GM19025 (cell line): ENCODE data around the gene EHD4.

Experiments used
- ATAC-seq: cut with Tn5 transposase; IDR thresholded peaks from one replicate; pipeline ENCODE4 v1.9.1; 2021; ENCODE audit warnings: mild to moderate bottlenecking, low read depth, moderate library complexity; ENCODE audit not compliant: unreplicated experiment

EHD4 gene

DNA sequence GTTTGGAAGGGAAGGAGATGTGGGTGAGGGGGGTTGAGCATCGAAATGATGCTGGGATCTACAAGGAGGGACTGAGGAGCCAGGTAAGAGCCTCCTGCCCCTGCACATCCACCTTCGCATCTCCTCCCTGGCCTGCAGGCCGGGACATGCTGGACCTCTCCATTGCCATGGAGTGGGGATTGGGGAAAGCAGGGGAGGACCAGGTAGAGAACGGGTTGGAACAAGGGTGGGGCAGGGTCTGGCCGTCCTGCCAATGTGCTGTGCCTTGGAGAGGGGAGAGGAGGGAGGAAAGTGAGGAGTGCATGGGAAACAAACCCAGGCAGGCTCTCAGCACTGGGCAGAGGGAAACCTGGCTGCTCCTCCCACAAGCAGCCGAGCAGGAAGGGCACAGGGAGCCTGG lies 123.2 kb downstream of the EHD4 start:
- ATAC-seq, result no peak

DNA sequence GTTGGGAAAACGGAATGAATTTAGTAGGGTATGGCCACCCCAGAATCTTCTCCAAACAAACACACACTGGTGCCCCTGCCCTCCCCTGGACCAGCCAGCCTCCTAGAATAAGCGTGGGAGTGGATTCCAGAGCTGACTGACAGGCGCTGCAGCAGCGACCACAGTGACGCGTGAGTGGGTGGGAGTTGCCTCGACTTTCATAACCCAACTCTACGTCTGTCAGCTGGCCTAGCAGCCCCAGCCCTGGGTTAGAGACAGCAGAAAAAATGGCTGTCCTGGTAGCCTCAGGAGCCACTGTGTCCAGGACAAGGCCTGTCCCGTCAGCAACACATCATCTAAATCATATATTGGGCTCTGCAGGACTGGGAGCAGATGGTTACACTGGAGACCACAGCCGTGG lies 123.7 kb downstream of the EHD4 start:
- ATAC-seq, result no peak

DNA sequence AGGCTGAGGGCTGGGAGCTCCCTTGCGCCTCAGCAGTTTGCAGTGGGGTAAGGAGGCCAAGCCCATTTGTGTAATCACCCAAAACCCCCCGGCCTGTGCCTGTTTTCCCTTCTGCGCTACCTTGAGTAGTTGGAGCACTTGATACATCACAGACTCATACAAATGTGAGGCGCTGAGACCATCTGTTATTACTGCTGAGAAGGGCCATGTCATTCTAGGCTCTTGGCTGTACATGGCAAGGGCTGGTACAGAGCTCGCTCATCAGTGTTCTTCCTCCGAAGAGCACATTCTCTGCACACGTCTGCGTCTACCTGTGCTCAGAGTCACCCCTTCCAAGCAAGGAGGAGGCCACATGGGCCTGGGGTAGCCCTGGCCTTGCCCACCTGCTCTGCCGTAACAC lies 124.4 kb downstream of the EHD4 start:
- no peak for ATAC-seq

DNA sequence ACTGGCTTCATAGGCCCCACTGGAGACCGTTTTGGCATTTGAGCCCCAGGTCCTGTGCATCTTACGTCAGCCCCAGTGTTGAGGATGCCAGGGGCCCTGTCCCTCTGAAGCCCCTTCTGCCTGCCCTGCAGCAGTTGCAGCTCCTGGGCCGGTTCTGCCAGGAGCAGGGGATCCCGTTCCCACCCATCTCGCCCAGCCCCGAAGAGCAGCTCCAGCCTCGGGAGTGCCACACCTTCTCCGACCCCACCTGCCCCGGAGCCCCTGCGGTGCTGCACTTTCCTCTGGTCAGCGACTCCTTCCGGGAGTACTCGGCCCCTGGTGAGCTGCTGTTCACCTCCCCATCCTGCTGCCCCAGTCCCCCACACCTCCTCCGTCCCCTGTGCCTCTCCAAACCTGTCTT lies 125.2 kb downstream of the EHD4 start:
- no peak for ATAC-seq
